HepG2 (cell line): ENCODE data around the gene EPS8. TPM values are rescaled to one million over a fixed set of nuclear protein-coding genes. Genes with fewer than 3 reads are reported as not detected.

ENCODE experiments used
- CBX1 ChIP-seq: IDR thresholded peaks from one replicate; pipeline ENCODE4 v1.6.1; 2016; ENCODE audit warnings: antibody characterized with exemption, low read depth
- CSRNP2 ChIP-seq: sonication (generic); formaldehyde crosslinking; conservative IDR thresholded peaks from 2 replicates; pipeline ENCODE4 v1.8.0; 2022; ENCODE audit warnings: low read depth, missing genetic modification reagents
- KDM4B ChIP-seq: sonication (generic); formaldehyde crosslinking; IDR thresholded peaks from 2 replicates; pipeline ENCODE4 v1.4.0; 2020; ENCODE audit warnings: missing genetic modification reagents
- MTERF4 ChIP-seq: sonication (generic); formaldehyde crosslinking; IDR thresholded peaks from 2 replicates; pipeline ENCODE4 v1.8.0; 2023; ENCODE audit warnings: mild to moderate bottlenecking, missing genetic modification reagents
- NCOA5 ChIP-seq: sonication (generic); formaldehyde crosslinking; IDR thresholded peaks from 2 replicates; pipeline ENCODE4 v1.4.0; 2020; ENCODE audit warnings: missing genetic modification reagents
- NCOR1 ChIP-seq: fragments of 200-600 bp; sonication (generic); IDR thresholded peaks from 2 replicates; pipeline ENCODE4 v1.7.0; 2017; ENCODE audit warnings: antibody characterized with exemption, low read length, borderline replicate concordance
- NFRKB ChIP-seq: fragments of 450-650 bp; IDR thresholded peaks from 2 replicates; pipeline ENCODE4 v1.6.1; 2017
- NFYB ChIP-seq: sonication (generic); formaldehyde crosslinking; IDR thresholded peaks from 2 replicates; pipeline ENCODE4 v1.4.0; 2020; ENCODE audit warnings: missing genetic modification reagents
- PAWR ChIP-seq: sonication (generic); formaldehyde crosslinking; IDR thresholded peaks from 2 replicates; pipeline ENCODE4 v1.4.0; 2020; ENCODE audit warnings: missing genetic modification reagents, mild to moderate bottlenecking, borderline replicate concordance
- RNF2 ChIP-seq: fragments of 450-650 bp; conservative IDR thresholded peaks from 2 replicates; pipeline ENCODE4 v1.6.1; 2016; ENCODE audit warnings: low read depth
- SOX5 ChIP-seq: IDR thresholded peaks from 2 replicates; pipeline ENCODE4 v1.6.1; 2016; ENCODE audit warnings: borderline replicate concordance
- SUZ12 ChIP-seq: fragments of 150-350 bp; IDR thresholded peaks from 2 replicates; pipeline ENCODE4 v1.6.1; 2014; ENCODE audit warnings: low read depth, low read length
- ZBTB25 ChIP-seq: IDR thresholded peaks from 2 replicates; pipeline ENCODE4 v1.6.1; 2018; ENCODE audit warnings: missing genetic modification reagents
- ZFP62 ChIP-seq: sonication (generic); formaldehyde crosslinking; IDR thresholded peaks from 2 replicates; pipeline ENCODE4 v1.4.0; 2020; ENCODE audit warnings: missing genetic modification reagents
- ZMYM2 ChIP-seq: sonication (generic); formaldehyde crosslinking; IDR thresholded peaks from 2 replicates; pipeline ENCODE4 v1.8.0; 2022; ENCODE audit warnings: mild to moderate bottlenecking, missing genetic modification reagents
- ZNF225 ChIP-seq: sonication (generic); formaldehyde crosslinking; IDR thresholded peaks from 2 replicates; pipeline ENCODE4 v1.4.0; 2020; ENCODE audit warnings: mild to moderate bottlenecking, missing genetic modification reagents
- ZNF333 ChIP-seq: sonication (generic); formaldehyde crosslinking; IDR thresholded peaks from 2 replicates; pipeline ENCODE4 v1.4.0; 2020; ENCODE audit warnings: mild to moderate bottlenecking, missing genetic modification reagents, borderline replicate concordance
- ZNF343 ChIP-seq: sonication (generic); formaldehyde crosslinking; IDR thresholded peaks from 2 replicates; pipeline ENCODE4 v1.4.0; 2020; ENCODE audit warnings: mild to moderate bottlenecking, missing genetic modification reagents
- ZNF383 ChIP-seq: sonication (generic); formaldehyde crosslinking; IDR thresholded peaks from 2 replicates; pipeline ENCODE4 v1.4.0; 2020; ENCODE audit warnings: missing genetic modification reagents, mild to moderate bottlenecking, borderline replicate concordance
- ZNF414 ChIP-seq: sonication (generic); formaldehyde crosslinking; IDR thresholded peaks from 2 replicates; pipeline ENCODE4 v1.5.0; 2020; ENCODE audit warnings: missing genetic modification reagents
- ZNF674 ChIP-seq: sonication (generic); formaldehyde crosslinking; IDR thresholded peaks from 2 replicates; pipeline ENCODE4 v1.5.0; 2020; ENCODE audit warnings: low read depth, mild to moderate bottlenecking, missing genetic modification reagents
- ZNF691 ChIP-seq: sonication (generic); formaldehyde crosslinking; IDR thresholded peaks from 2 replicates; pipeline ENCODE4 v1.4.0; 2020; ENCODE audit warnings: missing genetic modification reagents, low read depth, mild to moderate bottlenecking, borderline replicate concordance
- ZNF703 ChIP-seq: sonication (generic); formaldehyde crosslinking; IDR thresholded peaks from 2 replicates; pipeline ENCODE4 v1.5.1; 2020; ENCODE audit warnings: missing genetic modification reagents, mild to moderate bottlenecking, moderate library complexity, borderline replicate concordance
- ZNF749 ChIP-seq: sonication (generic); formaldehyde crosslinking; IDR thresholded peaks from 2 replicates; pipeline ENCODE4 v1.8.0; 2022; ENCODE audit warnings: mild to moderate bottlenecking, missing genetic modification reagents, moderate library complexity, borderline replicate concordance
- polyA plus RNA-seq, 8 experiments: library from polyadenylated mRNA; depleted of rRNA in 3 of 8; stranded (reverse) in 7 of 8; unstranded in 1 of 8; fragments of >200 nt; fragmentation: Illumina TruSeq in 4 of 8; extraction: Trizol in 4 of 8; gene quantifications; 2 replicates each; pipeline versions ENCODE4 v1.2.1 to v1.2.3, GENCODE V29; 2011 to 2016; ENCODE audit warnings: low read depth in 4 of 8, missing spikeins in 1 of 8, mixed read lengths in 1 of 8; ENCODE audit not compliant: insufficient read depth in 1 of 8
- total RNA-seq, 5 experiments: library from RNA; depleted of rRNA; stranded (reverse); fragments of >200 nt; fragmentation: Illumina TruSeq; extraction: Trizol; gene quantifications; 2 replicates each; pipeline ENCODE4 v1.2.3, GENCODE V29; 2016; ENCODE audit warnings: low read depth in 1 of 5

The EPS8 gene
- total and polyA plus RNA-seq, 2 of the 13 experiments (the other 11 are each of a cell fraction or from before 2014, with no cell fraction given) = 37.1 to 43.4 TPM

GRCh38 chr12:15789220-15790171, at the start of gene EPS8 (continued):
- TF ChIP-seq PAWR (CRISPR knock-in tag) = no peak
- no peak for TF ChIP-seq NFYB
- no peak for TF ChIP-seq ZNF343 (CRISPR knock-in tag)
- TF ChIP-seq ZNF333 = 0 out of 2 replicates have a peak, but pooled peaks have one; percentile 11
- peak; percentile 90; the same call in 1 of the 2 replicates for TF ChIP-seq MTERF4 (CRISPR knock-in tag)
- TF ChIP-seq ZBTB25 (CRISPR knock-in tag) = 0 out of 2 replicates have a peak, but pooled peaks have one; percentile 30
- TF ChIP-seq ZNF703 (CRISPR knock-in tag) = peak; percentile 37; the same call in 1 of the 2 replicates
- TF ChIP-seq NCOA5 (CRISPR knock-in tag) = no peak
- no peak for TF ChIP-seq ZNF383 (CRISPR knock-in tag)
- peak; percentile 75 for TF ChIP-seq ZNF414
- TF ChIP-seq SOX5 (CRISPR knock-in tag) = no peak; the same call in none of the 2 replicates
- TF ChIP-seq ZFP62 = no peak
- peak; percentile 37; the same call in 1 of the 2 replicates for TF ChIP-seq ZMYM2 (CRISPR knock-in tag)
- TF ChIP-seq ZNF749 (CRISPR knock-in tag) = peak; percentile 91
- no peak for TF ChIP-seq NFRKB
- peak; percentile 49; the same call in 1 of the 2 replicates for TF ChIP-seq NCOR1
- peak; percentile 39; the same call in 1 of the 2 replicates for TF ChIP-seq ZNF691 (CRISPR knock-in tag)
- peak; percentile 57 for TF ChIP-seq CBX1
- TF ChIP-seq ZNF674 (CRISPR knock-in tag) = 0 out of 2 replicates have a peak, but pooled peaks have one; percentile 48
- TF ChIP-seq ZNF225 (CRISPR knock-in tag) = peak; percentile 42; the same call in 1 of the 2 replicates
- no peak for TF ChIP-seq SUZ12
- 0 out of 2 replicates have a peak, but pooled peaks have one; percentile 36 for TF ChIP-seq RNF2
- no peak; the same call in 1 of the 2 replicates for TF ChIP-seq KDM4B (CRISPR knock-in tag)
- TF ChIP-seq CSRNP2 (CRISPR knock-in tag) = peak; percentile 89
